Subcutaneous adipose tissue (tissue), 4 donors: ENCODE data around the gene C1orf159. TPM values are rescaled to one million over a fixed set of nuclear protein-coding genes. Genes with fewer than 3 reads are reported as not detected.

Source experiments
- total RNA-seq, 4 donors: library from RNA; depleted of rRNA; stranded (reverse); fragments of >200 nt; gene quantifications; one replicate each; pipeline ENCODE4 v1.1.0, GENCODE V29; 2016
- TF ChIP-seq, protein P1 (sequence below): fragments of 450-650 bp; IDR thresholded peaks from one replicate; pipeline ENCODE4 v1.5.1; 2016; ENCODE audit warnings: low read depth, mild to moderate bottlenecking, control low read depth, antibody characterized with exemption, moderate library complexity

C1orf159 gene
- total RNA-seq, 4 donors from 2014 or later: 3.7 to 14.7 (median 7.2) TPM

- TF ChIP-seq, protein P1, sequence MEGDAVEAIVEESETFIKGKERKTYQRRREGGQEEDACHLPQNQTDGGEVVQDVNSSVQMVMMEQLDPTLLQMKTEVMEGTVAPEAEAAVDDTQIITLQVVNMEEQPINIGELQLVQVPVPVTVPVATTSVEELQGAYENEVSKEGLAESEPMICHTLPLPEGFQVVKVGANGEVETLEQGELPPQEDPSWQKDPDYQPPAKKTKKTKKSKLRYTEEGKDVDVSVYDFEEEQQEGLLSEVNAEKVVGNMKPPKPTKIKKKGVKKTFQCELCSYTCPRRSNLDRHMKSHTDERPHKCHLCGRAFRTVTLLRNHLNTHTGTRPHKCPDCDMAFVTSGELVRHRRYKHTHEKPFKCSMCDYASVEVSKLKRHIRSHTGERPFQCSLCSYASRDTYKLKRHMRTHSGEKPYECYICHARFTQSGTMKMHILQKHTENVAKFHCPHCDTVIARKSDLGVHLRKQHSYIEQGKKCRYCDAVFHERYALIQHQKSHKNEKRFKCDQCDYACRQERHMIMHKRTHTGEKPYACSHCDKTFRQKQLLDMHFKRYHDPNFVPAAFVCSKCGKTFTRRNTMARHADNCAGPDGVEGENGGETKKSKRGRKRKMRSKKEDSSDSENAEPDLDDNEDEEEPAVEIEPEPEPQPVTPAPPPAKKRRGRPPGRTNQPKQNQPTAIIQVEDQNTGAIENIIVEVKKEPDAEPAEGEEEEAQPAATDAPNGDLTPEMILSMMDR: no peak
Measured at GRCh38 chr1:1135339-1136136, 19.6 kb upstream of the C1orf159 start.

GRCh38 chr1:1134300-1134970 lies 18.5 kb upstream of the C1orf159 start:
- TF ChIP-seq, protein P1: no peak

- TF ChIP-seq, protein P1: no peak
Measured at GRCh38 chr1:1132956-1133750, 17.3 kb upstream of the C1orf159 start.

- TF ChIP-seq, protein P1: no peak
Measured at GRCh38 chr1:1132042-1132950, 16.4 kb upstream of the C1orf159 start.

- TF ChIP-seq, protein P1: no peak
Measured at GRCh38 chr1:1130206-1131120, 14.6 kb upstream of the C1orf159 start.

DNA sequence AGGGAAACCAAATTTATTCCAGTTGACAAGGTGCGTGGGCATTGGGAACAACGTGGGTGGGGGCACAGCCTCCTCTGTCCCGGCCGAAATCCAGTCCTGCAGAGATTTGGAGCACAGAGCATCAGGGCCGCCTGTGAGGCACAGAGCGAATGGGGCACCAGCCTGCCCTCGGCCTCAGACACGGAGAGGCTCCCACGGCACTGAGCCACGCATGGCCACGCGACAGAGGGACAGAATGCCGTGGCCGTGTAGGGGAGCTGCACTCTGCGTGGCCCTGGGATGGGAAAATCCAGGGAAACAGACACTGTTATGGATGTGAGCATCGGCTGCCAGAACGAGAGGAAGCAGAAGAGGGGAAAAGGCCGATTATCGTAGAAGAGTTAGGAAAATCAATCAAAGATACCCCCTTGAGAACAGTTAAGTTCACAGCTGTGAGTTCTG lies 13.5 kb upstream of the C1orf159 start:
- TF ChIP-seq, protein P1: no peak
